IMR-90 (cell line): ENCODE data around the gene CRYBB1. TPM values are rescaled to one million over a fixed set of nuclear protein-coding genes. Genes with fewer than 3 reads are reported as not detected.

Experiments
- ATAC-seq: fragments of 200-7000 bp; cut with Tn5 transposase; 2 replicates; pipeline ENCODE4 v1.9.1; 2020; ENCODE audit warnings: low read depth, mild to moderate bottlenecking, moderate library complexity
- BruUV-seq: library from RNA; stranded (reverse); fragments of 400-500 nt; replicated peaks from 2 replicates; lab custom pipeline; 2021; lab: Mats Ljungman, UMichigan
- CTCF ChIA-PET: fragments of 300-600 bp; formaldehyde crosslinking; extraction: SDS; loops from one replicate; lab custom pipeline; 2021; ENCODE audit warnings: antibody characterized with exemption; lab: Yijun Ruan, JAX
- POLR2A ChIA-PET: fragments of 300-600 bp; sonication (Branson Sonifier 250); formaldehyde crosslinking; loops from one replicate; lab custom pipeline; 2022; ENCODE audit warnings: antibody characterized with exemption; ENCODE audit not compliant: unreplicated experiment; lab: Charles Lee
- DNase-seq: peaks from one replicate; pipeline ENCODE4 v3.0.0; 2013
- H2AFZ ChIP-seq: replicated peaks from 2 replicates; pipeline ENCODE3; 2013; ENCODE audit warnings: low read length, mild to moderate bottlenecking; ENCODE audit not compliant: poor library complexity
- H2AK5ac ChIP-seq: 2 replicates; pipeline ENCODE4 v1.6.1; 2013; ENCODE audit warnings: low read depth, low read length, inconsistent platforms
- H2AK9ac ChIP-seq: replicated peaks from 2 replicates; pipeline ENCODE3; 2013; ENCODE audit warnings: mild to moderate bottlenecking, low read depth, low read length, moderate library complexity; ENCODE audit not compliant: poor library complexity
- H2BK120ac ChIP-seq: 2 replicates; pipeline ENCODE4 v1.6.1; 2013; ENCODE audit warnings: low read depth, low read length, inconsistent platforms
- H2BK15ac ChIP-seq: 3 replicates; pipeline ENCODE4 v1.6.1; 2013; ENCODE audit warnings: low read depth, low read length, inconsistent platforms
- H2BK20ac ChIP-seq: 2 replicates; pipeline ENCODE4 v1.6.1; 2013; ENCODE audit warnings: low read depth, mild to moderate bottlenecking, inconsistent platforms, low read length, moderate library complexity
- H2BK5ac ChIP-seq: 2 replicates; pipeline ENCODE4 v1.6.1; 2013; ENCODE audit warnings: mild to moderate bottlenecking, low read depth, low read length, inconsistent platforms; ENCODE audit not compliant: poor library complexity, severe bottlenecking
- H3K14ac ChIP-seq: replicated peaks from 2 replicates; pipeline ENCODE4 v1.6.1; 2013; ENCODE audit warnings: low read depth, low read length, inconsistent platforms
- H3K18ac ChIP-seq: 2 replicates; pipeline ENCODE4 v1.6.1; 2013; ENCODE audit warnings: low read depth, low read length, control low read depth
- H3K23ac ChIP-seq: 2 replicates; pipeline ENCODE4 v1.6.1; 2013; ENCODE audit warnings: low read depth, low read length, inconsistent platforms
- H3K27ac ChIP-seq: 2 replicates; pipeline ENCODE4 v1.5.1; 2013; ENCODE audit warnings: mild to moderate bottlenecking, control low read depth, low read length; ENCODE audit not compliant: insufficient read depth
- H3K27me3 ChIP-seq: 2 replicates; pipeline ENCODE4 v1.6.1; 2013; ENCODE audit warnings: low read length; ENCODE audit not compliant: control insufficient read depth, insufficient read depth
- H3K36me3 ChIP-seq: 2 replicates; pipeline ENCODE4 v1.6.1; 2013; ENCODE audit warnings: low read length, mixed read lengths; ENCODE audit not compliant: control insufficient read depth, insufficient read depth
- H3K4ac ChIP-seq: 2 replicates; pipeline ENCODE4 v1.6.1; 2013; ENCODE audit warnings: low read depth, low read length, inconsistent platforms
- H3K4me1 ChIP-seq: 2 replicates; pipeline ENCODE4 v1.6.1; 2013; ENCODE audit warnings: low read length, mixed read lengths; ENCODE audit not compliant: control insufficient read depth, insufficient read depth
- H3K4me2 ChIP-seq: 2 replicates; pipeline ENCODE4 v1.6.1; 2013; ENCODE audit warnings: low read depth, mild to moderate bottlenecking, control low read depth, low read length, moderate library complexity
- H3K4me3 ChIP-seq: 2 replicates; pipeline ENCODE4 v1.5.1; 2013; ENCODE audit warnings: low read depth, mild to moderate bottlenecking, control low read depth, low read length, moderate library complexity; ENCODE audit not compliant: insufficient read depth
- H3K56ac ChIP-seq: 2 replicates; pipeline ENCODE4 v1.6.1; 2013; ENCODE audit warnings: low read length, inconsistent platforms; ENCODE audit not compliant: insufficient read depth; ENCODE audit errors: extremely low read depth
- H3K79me1 ChIP-seq, 2 experiments: 2 replicates each; pipeline ENCODE4 v1.6.1; 2013; ENCODE audit warnings: low read length in 2 of 2, inconsistent platforms in 1 of 2, low read depth in 1 of 2
- H3K9ac ChIP-seq: 2 replicates; pipeline ENCODE4 v1.6.1; 2013; ENCODE audit warnings: low read depth, low read length, control low read depth
- H3K9me1 ChIP-seq: 2 replicates; pipeline ENCODE4 v1.6.1; 2013; ENCODE audit warnings: low read length, inconsistent platforms; ENCODE audit not compliant: insufficient read depth
- H3K9me3 ChIP-seq: 2 replicates; pipeline ENCODE4 v1.6.1; 2013; ENCODE audit warnings: low read length; ENCODE audit not compliant: control insufficient read depth, insufficient read depth
- H4K20me1 ChIP-seq: 2 replicates; pipeline ENCODE4 v1.6.1; 2013; ENCODE audit warnings: low read length, inconsistent platforms; ENCODE audit not compliant: insufficient read depth
- H4K5ac ChIP-seq: 2 replicates; pipeline ENCODE4 v1.6.1; 2013; ENCODE audit warnings: mild to moderate bottlenecking, low read depth, low read length, control low read depth
- H4K8ac ChIP-seq, 2 experiments: 2 replicates each; pipeline ENCODE4 v1.6.1; 2013; ENCODE audit warnings: low read depth in 2 of 2, low read length in 2 of 2, control low read depth in 1 of 2, inconsistent platforms in 1 of 2
- H4K91ac ChIP-seq: 2 replicates; pipeline ENCODE4 v1.6.1; 2013; ENCODE audit warnings: low read depth, low read length, inconsistent platforms; ENCODE audit not compliant: insufficient read depth
- BHLHE40 ChIP-seq: fragments of 150-350 bp; IDR thresholded peaks from 2 replicates; pipeline ENCODE4 v1.6.1; 2016; ENCODE audit warnings: mild to moderate bottlenecking, low read depth, low read length
- CEBPB ChIP-seq: IDR thresholded peaks from 2 replicates; pipeline ENCODE4 v1.6.1; 2012; ENCODE audit warnings: low read depth, low read length, improper control_type of control experiment
- CHD1 ChIP-seq: IDR thresholded peaks from 2 replicates; pipeline ENCODE4 v1.6.1; 2012; ENCODE audit warnings: low read depth, low read length, improper control_type of control experiment
- FOS ChIP-seq: fragments of 150-350 bp; IDR thresholded peaks from 2 replicates; pipeline ENCODE4 v1.6.1; 2016; ENCODE audit warnings: low read depth, low read length
- MAFK ChIP-seq: IDR thresholded peaks from 2 replicates; pipeline ENCODE4 v1.6.1; 2012; ENCODE audit warnings: low read depth, low read length, improper control_type of control experiment
- MAZ ChIP-seq: IDR thresholded peaks from 2 replicates; pipeline ENCODE4 v1.6.1; 2012; ENCODE audit warnings: low read depth, mild to moderate bottlenecking, low read length, improper control_type of control experiment, moderate library complexity, borderline replicate concordance
- MXI1 ChIP-seq: IDR thresholded peaks from 2 replicates; pipeline ENCODE4 v1.6.1; 2012; ENCODE audit warnings: low read depth, mild to moderate bottlenecking, low read length, moderate library complexity, borderline replicate concordance
- NFE2L2 ChIP-seq: fragments of 150-350 bp; IDR thresholded peaks from 2 replicates; pipeline ENCODE4 v1.6.1; 2016; ENCODE audit warnings: low read depth, mild to moderate bottlenecking, low read length
- POLR2A ChIP-seq: IDR thresholded peaks from 2 replicates; pipeline ENCODE4 v1.6.1; 2012; ENCODE audit warnings: mild to moderate bottlenecking, low read depth, low read length
- RAD21 ChIP-seq: IDR thresholded peaks from 2 replicates; pipeline ENCODE4 v1.6.1; 2012; ENCODE audit warnings: low read length, improper control_type of control experiment
- RCOR1 ChIP-seq: IDR thresholded peaks from 2 replicates; pipeline ENCODE4 v1.6.1; 2012; ENCODE audit warnings: mild to moderate bottlenecking, low read length, improper control_type of control experiment; ENCODE audit not compliant: insufficient replicate concordance
- RFX5 ChIP-seq: IDR thresholded peaks from 2 replicates; pipeline ENCODE4 v1.8.0; 2012; ENCODE audit warnings: low read depth, mild to moderate bottlenecking, low read length, moderate library complexity
- SMC3 ChIP-seq: fragments of 150-350 bp; IDR thresholded peaks from 2 replicates; pipeline ENCODE4 v1.6.1; 2016; ENCODE audit warnings: low read depth, mild to moderate bottlenecking, antibody characterized with exemption, low read length, moderate library complexity
- WGBS, 2 experiments: methylation state at CpG; one replicate each; pipeline versions ENCODE4 v1.1.5 to v1.1.7; 2013; ENCODE audit warnings: missing lambda C conversion rate in 2 of 2; ENCODE audit not compliant: insufficient read length in 1 of 2; ENCODE audit errors: extremely low coverage in 2 of 2; 5-methylcytosine and 5-hydroxymethylcytosine counted together
- dilution Hi-C: fragments of 300-500 bp; cut with HindIII; formaldehyde crosslinking; loops from one replicate; pipeline ENCODE4 v1.14.3; 2018; ENCODE audit warnings: low sequenced_read_pairs; ENCODE audit not compliant: unreplicated experiment
- in situ Hi-C: fragments of 300-500 bp; cut with MboI; formaldehyde crosslinking; loops from 3 replicates; pipeline ENCODE4 v1.14.3; 2019; ENCODE audit warnings: low sequenced_read_pairs, inconsistent platforms, mixed read lengths
- intact Hi-C: fragments of 100-400 bp; cut with micrococcal nuclease; formaldehyde crosslinking; loops from 2 replicates; pipeline ENCODE4 v1.10.0; 2022
- polyA plus RNA-seq, 3 experiments: library from polyadenylated mRNA; depleted of rRNA; stranded (reverse); fragments of >200 nt; gene quantifications; 2 replicates each; pipeline ENCODE4 v1.2.3, GENCODE V29; 2012; ENCODE audit warnings: low replicate concordance in 1 of 3
- total RNA-seq: library from RNA; depleted of rRNA; stranded (reverse); fragments of >200 nt; gene quantifications from 2 replicates; pipeline ENCODE4 v1.2.3, GENCODE V29; 2012
- TF ChIP-seq, protein P1 (sequence below): fragments of 150-350 bp; IDR thresholded peaks from 2 replicates; pipeline ENCODE4 v1.6.1; 2017; ENCODE audit warnings: mild to moderate bottlenecking, antibody characterized with exemption, low read length, low read depth
- TF ChIP-seq, protein P2 (sequence below): fragments of 150-350 bp; IDR thresholded peaks from 2 replicates; pipeline ENCODE4 v1.6.1; 2016; ENCODE audit warnings: low read depth, mild to moderate bottlenecking, low read length, moderate library complexity, borderline replicate concordance
- TF ChIP-seq, protein P3 (sequence below): conservative IDR thresholded peaks from 2 replicates; pipeline ENCODE4 v1.5.1; 2012; ENCODE audit warnings: mild to moderate bottlenecking, low read depth, low read length, improper control_type of control experiment

The CRYBB1 gene
- total and polyA plus RNA-seq, 2 of the 4 experiments (the other 2 are of a cell fraction): not detected

DNA sequence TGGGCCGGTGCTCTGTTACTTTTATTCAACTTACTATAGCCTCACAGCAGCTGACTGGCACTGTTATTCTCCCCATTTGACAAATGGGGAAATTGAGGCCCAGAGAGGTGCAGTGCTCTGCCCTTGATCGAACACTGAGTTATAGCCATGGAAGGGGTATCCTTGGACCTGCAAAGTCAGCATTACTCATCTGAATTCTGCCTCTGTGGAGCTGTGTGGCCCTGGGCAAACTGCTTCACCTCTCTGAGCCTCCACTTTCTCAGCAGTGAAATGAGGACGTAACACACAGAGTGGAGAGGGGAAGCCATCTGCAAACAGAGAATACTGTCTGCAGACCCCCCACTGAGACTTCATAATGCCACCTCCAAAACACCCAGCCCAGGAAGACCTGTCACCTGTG lies 53.2 kb downstream of the CRYBB1 start:
- Histone ChIP-seq H3K4me2 (no peak overlapping the region), H3K27ac (no peak overlapping the region), H3K9me1 (peaks cover 12% of the 10 kb centered on the region), H3K4me1 (peaks cover 2% of the 10 kb centered on the region), H3K56ac (no peak overlapping the region), H2BK20ac (no peak overlapping the region), H2AK5ac (no peak overlapping the region), H3K14ac (no peak overlapping the region), H4K20me1 (peaks cover 19% of the 10 kb centered on the region), H2BK120ac (no peak overlapping the region), H3K9ac (no peak overlapping the region), H3K4me3 (no peak overlapping the region), H2AK9ac (no peak overlapping the region), H3K23ac (no peak overlapping the region), H4K8ac (no peak overlapping the region), H3K79me1 (peaks cover 34 to 74% of the 10 kb centered on the region in 2 experiments), H4K91ac (no peak overlapping the region), H3K18ac (no peak overlapping the region), H4K5ac (no peak overlapping the region), H3K4ac (no peak overlapping the region), H3K27me3 (no peaks in the 10 kb centered on the region), H2AFZ (no peak overlapping the region), H2BK15ac (no peak overlapping the region), H3K36me3 (peaks cover 4% of the 10 kb centered on the region), H3K9me3 (no peaks in the 10 kb centered on the region), H2BK5ac (no peak overlapping the region)
- ATAC-seq (no peak), DNase-seq (no peak)
- dilution Hi-C loops (no loop called here), in situ Hi-C loops (no loop called here), intact Hi-C loops (no loop called here)
- no CpG with 5 or more reads among the region's 3 CpGs for WGBS, 2 experiments
- POLR2A ChIA-PET: no interaction called here
- CTCF ChIA-PET: no interaction called here
- TF ChIP-seq MAZ: no peak
- TF ChIP-seq BHLHE40: no peak
- TF ChIP-seq MAFK: no peak
- TF ChIP-seq RFX5: no peak
- TF ChIP-seq RAD21: no peak
- no peak for TF ChIP-seq CHD1
- no peak for TF ChIP-seq SMC3
- TF ChIP-seq, protein P1, sequence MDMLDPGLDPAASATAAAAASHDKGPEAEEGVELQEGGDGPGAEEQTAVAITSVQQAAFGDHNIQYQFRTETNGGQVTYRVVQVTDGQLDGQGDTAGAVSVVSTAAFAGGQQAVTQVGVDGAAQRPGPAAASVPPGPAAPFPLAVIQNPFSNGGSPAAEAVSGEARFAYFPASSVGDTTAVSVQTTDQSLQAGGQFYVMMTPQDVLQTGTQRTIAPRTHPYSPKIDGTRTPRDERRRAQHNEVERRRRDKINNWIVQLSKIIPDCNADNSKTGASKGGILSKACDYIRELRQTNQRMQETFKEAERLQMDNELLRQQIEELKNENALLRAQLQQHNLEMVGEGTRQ: no peak
- TF ChIP-seq RCOR1: no peak
- TF ChIP-seq, protein P2, sequence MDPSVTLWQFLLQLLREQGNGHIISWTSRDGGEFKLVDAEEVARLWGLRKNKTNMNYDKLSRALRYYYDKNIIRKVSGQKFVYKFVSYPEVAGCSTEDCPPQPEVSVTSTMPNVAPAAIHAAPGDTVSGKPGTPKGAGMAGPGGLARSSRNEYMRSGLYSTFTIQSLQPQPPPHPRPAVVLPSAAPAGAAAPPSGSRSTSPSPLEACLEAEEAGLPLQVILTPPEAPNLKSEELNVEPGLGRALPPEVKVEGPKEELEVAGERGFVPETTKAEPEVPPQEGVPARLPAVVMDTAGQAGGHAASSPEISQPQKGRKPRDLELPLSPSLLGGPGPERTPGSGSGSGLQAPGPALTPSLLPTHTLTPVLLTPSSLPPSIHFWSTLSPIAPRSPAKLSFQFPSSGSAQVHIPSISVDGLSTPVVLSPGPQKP: no peak
- TF ChIP-seq NFE2L2: no peak
- no peak for TF ChIP-seq MXI1
- TF ChIP-seq, protein P3, sequence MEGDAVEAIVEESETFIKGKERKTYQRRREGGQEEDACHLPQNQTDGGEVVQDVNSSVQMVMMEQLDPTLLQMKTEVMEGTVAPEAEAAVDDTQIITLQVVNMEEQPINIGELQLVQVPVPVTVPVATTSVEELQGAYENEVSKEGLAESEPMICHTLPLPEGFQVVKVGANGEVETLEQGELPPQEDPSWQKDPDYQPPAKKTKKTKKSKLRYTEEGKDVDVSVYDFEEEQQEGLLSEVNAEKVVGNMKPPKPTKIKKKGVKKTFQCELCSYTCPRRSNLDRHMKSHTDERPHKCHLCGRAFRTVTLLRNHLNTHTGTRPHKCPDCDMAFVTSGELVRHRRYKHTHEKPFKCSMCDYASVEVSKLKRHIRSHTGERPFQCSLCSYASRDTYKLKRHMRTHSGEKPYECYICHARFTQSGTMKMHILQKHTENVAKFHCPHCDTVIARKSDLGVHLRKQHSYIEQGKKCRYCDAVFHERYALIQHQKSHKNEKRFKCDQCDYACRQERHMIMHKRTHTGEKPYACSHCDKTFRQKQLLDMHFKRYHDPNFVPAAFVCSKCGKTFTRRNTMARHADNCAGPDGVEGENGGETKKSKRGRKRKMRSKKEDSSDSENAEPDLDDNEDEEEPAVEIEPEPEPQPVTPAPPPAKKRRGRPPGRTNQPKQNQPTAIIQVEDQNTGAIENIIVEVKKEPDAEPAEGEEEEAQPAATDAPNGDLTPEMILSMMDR: no peak
- TF ChIP-seq CEBPB: no peak
- no peak for TF ChIP-seq POLR2A
- no peak for TF ChIP-seq FOS
- BruUV-seq: no TSS peak
